Astrocyte (in vitro differentiated cells and primary cell): ENCODE data around the gene PALM2AKAP2. TPM values are rescaled to one million over a fixed set of nuclear protein-coding genes. Genes with fewer than 3 reads are reported as not detected.
A peak's percentile ranks its signal among the peaks of the same experiment; 100 is the strongest.

ENCODE experiments used
- DNase-seq: peaks from one replicate; pipeline ENCODE4 v3.0.0-alpha.2; 2010; ENCODE audit warnings: low read depth
- FAIRE-seq: peaks from 2 replicates; lab custom pipeline; 2011; peaks lifted over from hg19 to GRCh38; lab: Jason Lieb, UNC
- H2AFZ ChIP-seq: 2 replicates; pipeline ENCODE4 v1.6.0; 2012; ENCODE audit warnings: low read depth, low read length, inconsistent platforms
- H3K27ac ChIP-seq: 2 replicates; pipeline ENCODE4 v1.5.1; 2011; ENCODE audit warnings: low read depth, low read length, inconsistent platforms
- H3K27me3 ChIP-seq: 2 replicates; pipeline ENCODE4 v1.6.0; 2011; ENCODE audit warnings: low read length, inconsistent platforms; ENCODE audit not compliant: insufficient read depth
- H3K36me3 ChIP-seq: 2 replicates; pipeline ENCODE4 v1.5.1; 2011; ENCODE audit warnings: low read length, inconsistent platforms; ENCODE audit not compliant: insufficient read depth
- H3K4me1 ChIP-seq: 2 replicates; pipeline ENCODE4 v1.5.1; 2011; ENCODE audit warnings: low read length, inconsistent platforms; ENCODE audit not compliant: insufficient read depth
- H3K4me2 ChIP-seq: 2 replicates; pipeline ENCODE4 v1.6.0; 2012; ENCODE audit warnings: low read length, inconsistent platforms
- H3K4me3 ChIP-seq: 2 replicates; pipeline ENCODE4 v1.5.1; 2011; ENCODE audit warnings: low read depth, mild to moderate bottlenecking, low read length, inconsistent platforms; ENCODE audit not compliant: insufficient read depth
- H3K79me2 ChIP-seq: 2 replicates; pipeline ENCODE4 v1.6.0; 2012; ENCODE audit warnings: mild to moderate bottlenecking, low read length, inconsistent platforms; ENCODE audit not compliant: insufficient read depth
- H3K9ac ChIP-seq: 2 replicates; pipeline ENCODE4 v1.6.0; 2012; ENCODE audit warnings: mild to moderate bottlenecking, low read length, inconsistent platforms
- H3K9me3 ChIP-seq: 2 replicates; pipeline ENCODE4 v1.5.1; 2012; ENCODE audit warnings: low read depth, mild to moderate bottlenecking, low read length, inconsistent platforms; ENCODE audit not compliant: insufficient read depth
- H4K20me1 ChIP-seq: 2 replicates; pipeline ENCODE4 v1.6.0; 2012; ENCODE audit warnings: low read length, inconsistent platforms; ENCODE audit not compliant: insufficient read depth
- H3K27ac Mint-ChIP-seq: one replicate; pipeline ENCODE4 v1.8.0; 2021; ENCODE audit warnings: mild to moderate bottlenecking, mixed read lengths; ENCODE audit not compliant: unreplicated experiment
- H3K27me3 Mint-ChIP-seq: one replicate; pipeline ENCODE4 v1.8.0; 2021; ENCODE audit warnings: low read depth, mixed read lengths; ENCODE audit not compliant: unreplicated experiment
- H3K36me3 Mint-ChIP-seq: one replicate; pipeline ENCODE4 v1.8.0; 2021; ENCODE audit warnings: low read depth, mixed read lengths; ENCODE audit not compliant: unreplicated experiment
- H3K4me1 Mint-ChIP-seq: one replicate; pipeline ENCODE4 v1.8.0; 2021; ENCODE audit warnings: low read depth, mixed read lengths; ENCODE audit not compliant: unreplicated experiment
- H3K4me3 Mint-ChIP-seq: one replicate; pipeline ENCODE4 v1.8.0; 2021; ENCODE audit warnings: mild to moderate bottlenecking, moderate library complexity, mixed read lengths; ENCODE audit not compliant: unreplicated experiment
- H3K9me3 Mint-ChIP-seq: one replicate; pipeline ENCODE4 v1.8.0; 2021; ENCODE audit warnings: mild to moderate bottlenecking, mixed read lengths; ENCODE audit not compliant: unreplicated experiment
- CTCF ChIP-seq: IDR thresholded peaks from 2 replicates; pipeline ENCODE4 v1.5.1; 2011; ENCODE audit warnings: low read depth, mild to moderate bottlenecking, inconsistent platforms, low read length, moderate library complexity; ENCODE audit not compliant: insufficient read depth
- EZH2 ChIP-seq: IDR thresholded peaks from 2 replicates; pipeline ENCODE4 v1.6.1; 2012; ENCODE audit warnings: mild to moderate bottlenecking, low read length, inconsistent platforms; ENCODE audit not compliant: insufficient read depth
- total RNA-seq: library from RNA; stranded (reverse); gene quantifications from 2 replicates; pipeline ENCODE4 v1.2.1, GENCODE V29; 2021

Gene PALM2AKAP2
- total RNA-seq, 1 donor from 2014 or later: 58.1 TPM

- no peak overlapping the region for H3K27ac ChIP-seq
- peak; percentile 74 for DNase-seq
Observed at GRCh38 chr9:109806506-109807115, 26.6 kb downstream of the PALM2AKAP2 start.

DNA sequence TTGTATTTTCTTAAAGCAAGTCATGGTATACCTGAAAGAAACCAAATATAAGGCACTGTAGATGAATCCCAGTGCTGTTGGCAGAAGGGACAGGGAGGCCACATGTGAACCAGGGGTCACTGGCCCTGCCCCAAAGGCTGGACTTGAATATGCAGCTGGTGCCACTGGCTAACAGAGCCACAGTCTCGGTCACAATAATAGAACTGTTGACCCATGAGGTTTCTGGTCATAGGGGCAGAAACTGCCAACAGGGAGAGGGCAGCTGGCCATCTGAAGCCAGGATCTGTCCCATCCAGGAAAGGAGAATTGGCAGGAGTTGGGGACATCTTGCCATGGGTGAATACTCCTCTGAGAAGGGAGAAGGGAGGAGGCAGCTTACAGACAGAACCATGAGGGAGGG, 31.9 kb downstream of the PALM2AKAP2 start:
- Histone ChIP-seq H3K4me1 (peaks cover 28% of the 10 kb centered on the region), H4K20me1 (peaks cover 11% of the 10 kb centered on the region), H3K9me3 (no peaks in the 10 kb centered on the region), H3K4me3 (no peak overlapping the region), H2AFZ (no peak overlapping the region), H3K79me2 (peaks cover 79% of the 10 kb centered on the region), H3K9ac (no peak overlapping the region), H3K36me3 (no peaks in the 10 kb centered on the region), H3K27me3 (no peaks in the 10 kb centered on the region), H3K27ac (no peak overlapping the region), H3K4me2 (no peak overlapping the region)
- Mint-ChIP-seq H3K27me3 (no peaks in the 10 kb centered on the region), H3K4me1 (peaks cover 7% of the 10 kb centered on the region), H3K4me3 (no peak overlapping the region), H3K36me3 (peaks cover 11% of the 10 kb centered on the region), H3K27ac (no peak overlapping the region), H3K9me3 (peaks cover 4% of the 10 kb centered on the region)
- TF ChIP-seq EZH2 (no peak), CTCF (no peak)
- no peak for FAIRE-seq
- DNase-seq: no peak

More at GRCh38 chr9:109806506-109807115, 26.6 kb downstream of the PALM2AKAP2 start:
- Histone ChIP-seq H3K4me2 (no peak overlapping the region), H3K9me3 (no peaks in the 10 kb centered on the region), H3K27me3 (no peaks in the 10 kb centered on the region), H4K20me1 (peaks cover 27% of the 10 kb centered on the region), H2AFZ (no peak overlapping the region), H3K4me3 (no peak overlapping the region), H3K79me2 (peaks cover 96% of the 10 kb centered on the region), H3K36me3 (no peaks in the 10 kb centered on the region), H3K4me1 (peaks cover 12% of the 10 kb centered on the region), H3K9ac (no peak overlapping the region)
- Mint-ChIP-seq H3K4me1 (peaks cover 25% of the 10 kb centered on the region), H3K27ac (no peak overlapping the region), H3K4me3 (no peak overlapping the region), H3K36me3 (peaks cover 9% of the 10 kb centered on the region), H3K27me3 (no peaks in the 10 kb centered on the region), H3K9me3 (peaks cover 2% of the 10 kb centered on the region)
- TF ChIP-seq EZH2: no peak
- TF ChIP-seq CTCF: no peak
- FAIRE-seq: no peak

DNA sequence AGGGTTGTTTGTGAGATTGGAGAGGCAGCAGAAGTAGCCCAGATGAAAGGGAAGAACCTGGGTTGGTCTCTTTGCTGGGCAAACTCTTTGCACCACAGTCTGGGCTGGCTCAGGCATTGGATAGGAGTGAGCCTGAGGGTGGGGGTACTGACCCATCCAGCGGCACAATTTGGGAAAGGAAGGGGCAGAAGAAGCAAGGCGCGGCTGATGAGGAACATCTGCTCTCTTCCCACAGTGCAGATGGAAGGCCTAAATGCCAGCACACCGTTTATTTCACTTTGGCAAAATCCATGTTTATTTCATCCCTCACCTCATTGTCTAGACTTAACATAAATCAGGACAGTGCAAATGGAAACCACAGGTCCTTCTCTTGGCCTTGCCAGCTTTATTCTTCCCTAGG, 32.3 kb downstream of the PALM2AKAP2 start:
- H3K36me3 Mint-ChIP-seq: peaks cover 11% of the 10 kb centered on the region
- Histone ChIP-seq H3K36me3 (no peaks in the 10 kb centered on the region), H3K27me3 (no peaks in the 10 kb centered on the region), H3K9ac (no peak overlapping the region), H2AFZ (no peak overlapping the region), H3K4me3 (no peak overlapping the region), H3K27ac (no peak overlapping the region), H3K9me3 (no peaks in the 10 kb centered on the region), H3K79me2 (peaks cover 75% of the 10 kb centered on the region), H3K4me2 (no peak overlapping the region), H4K20me1 (peaks cover 7% of the 10 kb centered on the region), H3K4me1 (peaks cover 28% of the 10 kb centered on the region)
- no peaks in the 10 kb centered on the region for H3K27me3 Mint-ChIP-seq
- no peak overlapping the region for H3K27ac Mint-ChIP-seq
- DNase-seq: no peak
- H3K9me3 Mint-ChIP-seq: peaks cover 4% of the 10 kb centered on the region
- TF ChIP-seq EZH2: no peak
- no peak for TF ChIP-seq CTCF
- no peak for FAIRE-seq
- H3K4me3 Mint-ChIP-seq: no peak overlapping the region
- peaks cover 5% of the 10 kb centered on the region for H3K4me1 Mint-ChIP-seq
